SK-MEL-5 (cell line): ENCODE results near the gene RAB35. TPM values are rescaled to one million over a fixed set of nuclear protein-coding genes. Genes with fewer than 3 reads are reported as not detected.

Experiments
- DNase-seq: peaks from one replicate; pipeline ENCODE4 v3.0.0-alpha.2; 2016; ENCODE audit warnings: low read depth, low spot score
- in situ Hi-C: cut with HindIII; loops from 2 replicates; pipeline ENCODE4 v1.10.0; 2016; ENCODE audit warnings: low sequenced_read_pairs, high pct_unique_total_duplicates, low pct_unique_long_range_greater_than_20kb
- total RNA-seq: library from RNA; depleted of rRNA; stranded (reverse); fragments of >200 nt; shearing (Covaris generic); gene quantifications from 2 replicates; pipeline ENCODE4 v1.2.3, GENCODE V29; 2014

RAB35 gene
- total RNA-seq, 1 experiment from 2014 or later = 30.2 TPM

- in situ Hi-C loops = no loop called here
- DNase-seq = peak; percentile 94
Measured at GRCh38 chr12:120116792-120117651, 469 bp upstream of the RAB35 start.

- in situ Hi-C loops = no loop called here
- DNase-seq = peak; percentile 53
Measured at GRCh38 chr12:120115692-120116440, 687 bp downstream of the RAB35 start.

- in situ Hi-C loops = no loop called here
- DNase-seq = no peak
Measured at GRCh38 chr12:120115066-120115465, 1.5 kb downstream of the RAB35 start.

GRCh38 chr12:120110550-120111501 lies 5.7 kb downstream of the RAB35 start:
- DNase-seq = no peak
- in situ Hi-C loops = loop anchor here (5.0 kb wide), 1 partner anchor 64 kb away; no protein-coding TSS in a partner anchor

DNA sequence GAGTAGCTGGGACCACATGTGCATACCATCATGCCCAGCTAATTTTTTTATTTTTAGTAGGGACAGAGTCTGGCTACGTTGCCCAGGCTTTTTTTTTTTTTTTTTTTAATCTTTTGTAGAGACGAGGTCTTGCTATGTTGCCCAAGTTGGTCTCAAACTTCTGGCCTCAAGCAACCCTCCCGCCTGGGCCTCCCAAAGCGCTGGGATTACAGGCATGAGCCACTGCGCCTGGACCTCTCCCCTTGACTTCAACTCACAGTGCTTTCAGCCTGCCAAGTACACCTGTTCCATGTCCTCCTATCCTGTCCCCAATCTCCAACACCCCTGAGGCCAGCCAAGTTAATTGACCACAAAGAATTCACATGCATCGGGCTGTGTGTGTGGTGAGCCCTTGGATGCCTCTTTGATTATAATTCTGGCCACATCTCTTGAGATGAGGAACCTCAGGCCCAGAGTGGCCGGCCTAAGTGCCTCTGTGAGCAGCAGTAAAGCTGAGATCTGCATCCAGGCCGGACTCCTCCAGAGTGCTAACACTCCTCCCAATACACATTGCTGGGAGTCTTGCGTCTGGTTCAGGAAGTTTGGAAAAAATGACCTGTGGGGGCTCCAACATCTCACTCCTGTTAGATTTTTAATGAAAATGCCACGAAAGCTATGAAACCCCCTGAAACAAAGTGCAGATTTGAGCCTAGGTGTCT lies 6.8 kb downstream of the RAB35 start:
- DNase-seq = no peak
- in situ Hi-C loops = loop anchor here (5.0 kb wide), 1 partner anchor 62 kb away; no protein-coding TSS in a partner anchor

- DNase-seq = no peak
- in situ Hi-C loops = no loop called here
Measured at GRCh38 chr12:120106151-120106550, 10.4 kb downstream of the RAB35 start.

GRCh38 chr12:120103371-120103770 lies 13.2 kb downstream of the RAB35 start:
- in situ Hi-C loops = no loop called here
- DNase-seq = no peak

- in situ Hi-C loops = no loop called here
- no peak for DNase-seq
Measured at GRCh38 chr12:120103044-120103338, 13.6 kb downstream of the RAB35 start.

DNA sequence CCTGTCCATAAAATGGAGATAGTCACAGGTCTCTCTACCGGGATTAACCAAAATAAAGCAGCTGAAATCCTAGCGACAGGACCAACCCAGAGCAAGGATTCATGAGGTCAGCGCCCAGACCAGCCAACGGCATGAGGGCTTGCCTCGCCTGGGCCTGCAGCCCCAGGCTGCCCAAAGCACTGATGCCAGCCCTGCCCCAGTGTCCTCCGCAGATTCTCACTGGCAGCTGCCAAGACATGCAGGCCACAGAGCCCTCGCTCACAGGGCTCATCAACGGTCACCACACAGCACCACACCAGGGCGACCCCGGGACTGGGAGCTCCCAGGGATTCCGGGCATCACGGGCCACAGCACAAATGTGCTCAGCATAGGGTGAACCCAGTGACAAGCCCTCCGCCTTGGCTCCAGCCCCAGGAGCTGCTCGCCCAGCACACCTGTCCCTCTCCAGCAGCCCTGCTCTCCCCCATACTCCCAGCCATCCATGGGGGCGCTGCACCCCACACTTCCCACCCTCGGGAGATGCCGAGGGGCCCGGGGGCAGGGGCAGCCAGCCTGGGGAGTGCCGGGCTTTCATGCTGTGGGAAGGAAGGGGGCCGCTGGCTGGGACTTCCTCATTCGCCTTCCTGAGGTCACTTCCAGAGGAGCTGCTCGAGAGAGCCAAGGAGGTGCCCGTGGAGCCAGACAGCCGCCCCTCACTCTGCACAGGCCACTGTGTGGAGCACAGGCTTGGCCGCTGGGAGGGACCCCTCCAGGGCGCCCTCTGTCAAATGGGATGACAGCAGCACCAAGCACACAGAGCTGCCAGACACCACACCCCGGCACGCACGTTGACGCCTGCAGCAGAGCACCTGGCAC lies 14.1 kb downstream of the RAB35 start:
- no peak for DNase-seq
- in situ Hi-C loops = no loop called here

GRCh38 chr12:120101617-120102016 lies 14.9 kb downstream of the RAB35 start:
- in situ Hi-C loops = no loop called here
- DNase-seq = no peak

DNA sequence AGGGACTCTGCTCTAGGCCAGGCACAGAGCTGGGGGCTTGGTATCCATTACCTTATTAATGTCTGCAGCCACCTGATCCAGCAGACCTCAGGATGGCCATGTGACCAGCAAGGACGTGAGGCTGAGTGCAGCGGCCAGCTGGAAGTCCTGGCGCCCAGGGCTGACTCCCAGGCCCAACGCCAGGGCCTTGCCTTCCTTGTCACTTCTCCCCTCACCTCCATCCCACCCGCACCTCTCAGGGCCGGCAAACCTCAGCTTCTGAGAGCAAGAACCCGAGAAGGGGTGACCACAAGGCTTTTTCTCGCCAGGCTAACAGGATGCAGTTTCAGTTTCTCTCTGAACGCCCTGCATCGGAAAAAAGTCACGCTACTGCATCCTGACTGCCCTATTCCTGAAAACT lies 15.4 kb downstream of the RAB35 start:
- in situ Hi-C loops = no loop called here
- no peak for DNase-seq

DNA sequence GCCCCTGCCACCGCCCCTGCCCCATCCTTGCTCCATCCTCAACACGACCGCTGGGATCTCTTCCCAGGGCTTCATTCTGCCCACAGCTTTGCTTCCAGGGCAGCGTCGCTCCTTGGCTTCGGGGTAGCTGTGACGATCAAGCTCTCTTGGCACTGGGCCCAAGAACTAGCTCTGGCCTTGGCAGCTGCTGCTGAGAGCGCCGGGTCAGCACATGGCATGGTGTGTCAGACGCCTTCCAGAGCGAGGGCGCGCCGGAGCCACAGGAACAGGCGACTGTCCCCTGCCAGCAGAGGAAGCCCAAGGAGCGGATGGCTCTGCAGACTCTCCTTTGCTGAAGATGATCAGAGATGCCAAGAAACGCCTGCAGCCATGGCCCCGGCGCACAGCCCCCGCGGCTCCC lies 15.9 kb downstream of the RAB35 start:
- in situ Hi-C loops = no loop called here

GRCh38 chr12:120099738-120100137 lies 16.8 kb downstream of the RAB35 start:
- in situ Hi-C loops = no loop called here
- no peak for DNase-seq

More for the DNA sequence above, 15.9 kb downstream of the RAB35 start:
- DNase-seq = no peak

GRCh38 chr12:120098756-120099470 lies 17.6 kb downstream of the RAB35 start:
- no peak for DNase-seq
- in situ Hi-C loops = no loop called here

DNA sequence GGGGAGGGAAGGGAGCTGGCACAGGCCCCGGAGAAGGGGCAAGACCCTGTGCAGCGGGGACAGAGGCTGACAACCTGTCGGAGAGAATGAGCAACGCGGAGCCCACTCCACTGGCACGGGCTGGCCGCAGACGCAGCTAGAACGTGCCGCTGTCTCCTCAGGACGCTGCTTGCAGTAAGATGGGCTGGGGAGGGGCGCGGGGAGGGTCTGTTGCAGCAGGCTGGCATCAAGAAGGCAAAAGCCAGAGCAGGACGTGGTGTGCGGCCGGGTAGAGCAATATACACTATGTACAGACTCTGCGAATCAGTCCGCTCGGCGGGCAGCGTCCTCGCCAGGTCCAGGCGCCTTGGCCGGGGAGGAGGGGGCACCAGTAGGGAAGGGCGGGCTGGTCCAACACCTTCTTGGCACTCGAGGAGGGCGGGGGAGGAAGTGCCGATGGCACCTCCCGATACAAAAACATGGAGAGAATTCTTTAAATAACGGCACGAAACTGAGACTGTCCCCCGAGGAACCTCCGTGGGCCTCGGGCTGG lies 19.8 kb downstream of the RAB35 start:
- DNase-seq = no peak
- in situ Hi-C loops = no loop called here

DNA sequence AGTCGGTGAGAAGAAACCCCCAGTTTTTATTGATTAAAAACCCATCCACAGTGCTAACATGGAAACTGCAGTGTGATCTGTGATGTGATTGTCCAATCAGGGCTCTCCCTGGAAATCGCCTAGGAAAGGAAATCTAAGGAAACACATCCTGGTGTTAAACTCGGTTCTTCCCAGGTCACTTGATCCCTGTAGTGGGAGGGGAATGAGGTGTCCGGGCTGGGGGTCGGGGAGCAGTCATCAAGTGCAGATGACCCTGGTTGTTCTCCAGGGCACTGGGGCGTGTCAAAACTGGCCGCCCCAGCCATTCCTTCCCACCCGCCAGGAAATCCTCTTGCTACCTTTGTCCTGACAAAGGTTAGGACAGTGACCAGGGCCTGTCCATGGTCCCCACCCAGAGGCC lies 20.8 kb downstream of the RAB35 start:
- DNase-seq = no peak
- in situ Hi-C loops = no loop called here
